ENCODE data around the gene CCDC33. TPM values are rescaled to one million over a fixed set of nuclear protein-coding genes. Genes with fewer than 3 reads are reported as not detected.

The CCDC33 gene
- total RNA-seq, 1 donor from 2014 or later: 4.2 TPM

DNA sequence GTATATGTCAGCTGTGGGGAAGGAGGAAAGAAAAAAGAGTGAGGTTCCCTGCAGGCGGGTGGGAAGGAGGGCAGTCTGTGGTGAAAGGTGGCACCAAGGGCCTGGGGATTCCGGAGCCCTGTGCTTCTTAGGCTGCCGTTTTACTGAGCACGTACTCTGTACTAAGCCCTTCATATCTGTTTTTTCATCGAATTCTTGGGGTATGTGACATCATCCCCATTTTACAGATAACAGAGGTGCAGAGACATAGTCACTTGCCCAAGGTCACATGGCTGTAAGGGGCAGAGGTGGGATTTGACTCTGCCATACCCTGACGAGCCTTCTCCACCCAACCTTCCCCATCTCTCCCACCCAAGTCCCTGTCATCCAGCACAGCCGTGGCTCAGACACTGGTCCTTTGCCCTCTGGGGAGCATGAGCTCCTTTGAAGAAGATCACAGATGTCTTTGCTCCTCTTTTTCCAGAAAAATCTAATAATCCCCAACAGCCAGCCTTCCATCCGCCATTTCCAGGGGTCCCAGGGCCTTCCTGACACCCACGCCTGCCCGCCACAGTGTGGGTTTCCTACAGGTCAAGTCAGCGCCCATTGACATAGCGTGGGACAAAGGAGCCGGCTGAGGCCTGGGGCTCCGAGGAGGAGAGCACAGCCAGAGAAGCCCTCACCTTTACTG, 107.1 kb downstream of the CCDC33 start:
- Mint-ChIP-seq H3K4me3 (no peak overlapping the region), H3K4me1 (peaks cover 5% of the 10 kb centered on the region), H3K9me3 (no peaks in the 10 kb centered on the region), H3K27ac (no peak overlapping the region), H3K36me3 (no peaks in the 10 kb centered on the region), H3K27me3 (ENCODE audit: low read depth) (no peaks in the 10 kb centered on the region)
- DNase-seq (ENCODE audit: low spot score in 2 of 2, unreplicated experiment in 2 of 2): no peak
- TF ChIP-seq CTCF (IDR thresholded peaks at IDR 0.05; ENCODE audit: unreplicated experiment): no peak

DNA sequence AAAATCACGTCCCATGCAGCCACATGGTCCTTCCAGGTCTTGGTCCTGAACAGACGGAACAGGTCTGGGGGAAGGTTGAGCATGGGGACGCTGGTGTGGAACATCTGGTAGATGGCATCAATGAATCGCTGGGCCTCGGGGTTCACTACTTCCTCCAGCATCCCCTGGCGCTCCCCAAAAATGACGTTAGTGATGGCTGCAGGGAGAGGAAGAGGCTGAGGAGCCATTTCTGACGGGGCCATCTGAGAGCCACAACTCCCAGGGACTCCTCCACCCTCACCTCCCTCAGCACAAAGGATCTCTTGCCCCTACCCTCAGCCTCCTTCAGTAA, 107.6 kb downstream of the CCDC33 start:
- Mint-ChIP-seq H3K36me3 (no peaks in the 10 kb centered on the region), H3K27me3 (ENCODE audit: low read depth) (no peaks in the 10 kb centered on the region), H3K4me1 (peaks cover 5% of the 10 kb centered on the region), H3K4me3 (no peak overlapping the region), H3K27ac (no peak overlapping the region), H3K9me3 (no peaks in the 10 kb centered on the region)
- no peak for DNase-seq (ENCODE audit: low spot score in 2 of 2, unreplicated experiment in 2 of 2)
- no peak for TF ChIP-seq CTCF (IDR thresholded peaks at IDR 0.05; ENCODE audit: unreplicated experiment)

GRCh38 chr15:74345051-74345450, 108.9 kb downstream of the CCDC33 start:
- TF ChIP-seq CTCF (IDR thresholded peaks at IDR 0.05; ENCODE audit: unreplicated experiment): no peak
- Mint-ChIP-seq H3K36me3 (no peaks in the 10 kb centered on the region), H3K4me3 (no peak overlapping the region), H3K9me3 (no peaks in the 10 kb centered on the region), H3K27ac (no peak overlapping the region), H3K4me1 (peaks cover 14% of the 10 kb centered on the region), H3K27me3 (ENCODE audit: low read depth) (no peaks in the 10 kb centered on the region)
- DNase-seq (ENCODE audit: low spot score in 2 of 2, unreplicated experiment in 2 of 2): no peak

GRCh38 chr15:74347757-74348250, 111.7 kb downstream of the CCDC33 start:
- no peak for TF ChIP-seq CTCF (IDR thresholded peaks at IDR 0.05; ENCODE audit: unreplicated experiment)

GRCh38 chr15:74349241-74349778, 113.2 kb downstream of the CCDC33 start:
- TF ChIP-seq CTCF (IDR thresholded peaks at IDR 0.05; ENCODE audit: unreplicated experiment): no peak
- peaks cover 14% of the 10 kb centered on the region for H3K4me1 Mint-ChIP-seq
- peak overlapping the region; percentile 69 for H3K27ac Mint-ChIP-seq
- H3K9me3 Mint-ChIP-seq: peaks cover 16% of the 10 kb centered on the region
- H3K36me3 Mint-ChIP-seq: peaks cover 2% of the 10 kb centered on the region
- no peak for DNase-seq (ENCODE audit: low spot score in 2 of 2, unreplicated experiment in 2 of 2)
- H3K27me3 Mint-ChIP-seq (ENCODE audit: low read depth): no peaks in the 10 kb centered on the region
- H3K4me3 Mint-ChIP-seq: no peak overlapping the region

More at GRCh38 chr15:74347757-74348250, 111.7 kb downstream of the CCDC33 start:
- Mint-ChIP-seq H3K36me3 (no peaks in the 10 kb centered on the region), H3K27ac (no peak overlapping the region), H3K9me3 (peaks cover 3% of the 10 kb centered on the region), H3K4me3 (no peak overlapping the region), H3K27me3 (ENCODE audit: low read depth) (no peaks in the 10 kb centered on the region), H3K4me1 (peaks cover 14% of the 10 kb centered on the region)
- no peak for DNase-seq (ENCODE audit: low spot score in 2 of 2, unreplicated experiment in 2 of 2)

Measured in mesothelial cell of epicardium (in vitro differentiated cells).